Cardiac fibroblast (primary cell): ENCODE measurements around the gene RNF181.
"Not testable (repeated sequence)": the region's sequence is repeated elsewhere in the genome, so short reads cannot be mapped to it uniquely, and the experiment has no call there.

Source experiments
- DNase-seq, 2 donors: peaks; one replicate each; pipeline versions ENCODE4 v3.0.0 to v3.0.0-alpha.2; 2010; ENCODE audit warnings: low read depth in 2 of 2
- H3K4me3 ChIP-seq, 2 donors: replicated peaks in 1 of 2; 1 replicate in 1 of 2; 2 replicates in 1 of 2; pipeline ENCODE4 v1.5.1; 2011; ENCODE audit warnings: low read depth in 2 of 2, low read length in 2 of 2, mild to moderate bottlenecking in 2 of 2, moderate library complexity in 1 of 2
- TF ChIP-seq, protein P1 (sequence below): IDR thresholded peaks from one replicate; pipeline ENCODE4 v1.5.1; 2011; ENCODE audit warnings: low read depth, mild to moderate bottlenecking, low read length, inconsistent platforms

The RNF181 gene

DNA sequence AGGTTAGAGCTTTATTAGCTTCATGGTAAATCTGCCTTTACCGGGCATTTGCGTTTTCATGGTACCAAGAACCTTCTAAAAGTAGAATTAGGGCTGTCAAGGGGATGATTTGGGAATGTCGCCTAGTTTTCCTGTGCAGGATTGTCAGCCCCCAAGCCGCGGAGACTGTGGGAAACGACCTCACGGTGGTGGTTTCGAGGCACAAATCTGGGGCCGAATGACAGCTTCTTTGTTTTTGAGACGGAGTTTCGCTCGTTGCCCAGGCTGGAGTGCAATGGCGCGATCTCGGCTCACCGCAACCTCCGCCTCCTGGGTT is 19.8 kb downstream of the RNF181 start:
- DNase-seq = no peak
- TF ChIP-seq, protein P1, sequence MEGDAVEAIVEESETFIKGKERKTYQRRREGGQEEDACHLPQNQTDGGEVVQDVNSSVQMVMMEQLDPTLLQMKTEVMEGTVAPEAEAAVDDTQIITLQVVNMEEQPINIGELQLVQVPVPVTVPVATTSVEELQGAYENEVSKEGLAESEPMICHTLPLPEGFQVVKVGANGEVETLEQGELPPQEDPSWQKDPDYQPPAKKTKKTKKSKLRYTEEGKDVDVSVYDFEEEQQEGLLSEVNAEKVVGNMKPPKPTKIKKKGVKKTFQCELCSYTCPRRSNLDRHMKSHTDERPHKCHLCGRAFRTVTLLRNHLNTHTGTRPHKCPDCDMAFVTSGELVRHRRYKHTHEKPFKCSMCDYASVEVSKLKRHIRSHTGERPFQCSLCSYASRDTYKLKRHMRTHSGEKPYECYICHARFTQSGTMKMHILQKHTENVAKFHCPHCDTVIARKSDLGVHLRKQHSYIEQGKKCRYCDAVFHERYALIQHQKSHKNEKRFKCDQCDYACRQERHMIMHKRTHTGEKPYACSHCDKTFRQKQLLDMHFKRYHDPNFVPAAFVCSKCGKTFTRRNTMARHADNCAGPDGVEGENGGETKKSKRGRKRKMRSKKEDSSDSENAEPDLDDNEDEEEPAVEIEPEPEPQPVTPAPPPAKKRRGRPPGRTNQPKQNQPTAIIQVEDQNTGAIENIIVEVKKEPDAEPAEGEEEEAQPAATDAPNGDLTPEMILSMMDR = no peak
- no peak overlapping the region for H3K4me3 ChIP-seq

DNA sequence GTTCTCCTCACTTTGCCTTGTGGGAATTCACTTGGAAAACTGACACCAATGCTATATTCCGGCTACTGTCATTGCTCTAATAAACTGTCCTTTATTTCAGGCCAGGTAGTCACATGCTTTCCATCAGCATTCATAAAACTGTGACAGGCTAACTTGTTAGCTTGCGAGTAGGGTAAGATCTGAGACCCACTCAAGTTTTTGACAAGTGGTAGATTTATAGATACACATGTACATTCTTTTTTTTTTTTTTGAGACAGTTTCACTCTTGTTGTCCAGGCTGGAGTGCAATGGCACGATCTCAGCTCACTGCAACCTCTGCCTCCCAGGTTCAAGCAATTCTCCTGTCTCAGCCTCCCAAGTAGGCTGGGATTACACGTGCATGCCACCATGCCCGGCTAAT is 22.2 kb downstream of the RNF181 start:
- not testable (repeated sequence) for H3K4me3 ChIP-seq, DNase-seq

DNA sequence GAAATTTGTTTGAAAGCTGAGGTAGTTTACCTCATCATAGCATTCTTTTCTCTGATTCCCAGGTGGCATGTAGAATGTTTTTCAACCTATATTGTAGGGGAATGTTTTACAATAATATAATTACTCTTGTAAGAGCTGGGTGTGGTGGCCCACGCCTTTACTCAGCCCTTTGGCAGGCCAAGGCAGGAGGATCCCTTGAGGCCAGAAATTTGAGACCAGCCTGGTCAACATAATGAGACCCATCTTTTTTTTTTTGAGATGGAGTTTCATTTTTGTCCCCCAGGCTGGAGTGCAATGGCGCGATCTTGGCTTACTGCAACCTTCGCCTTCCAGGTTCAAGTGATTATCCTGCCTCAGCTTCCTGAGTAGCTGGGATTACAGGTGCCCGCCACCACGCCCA is 24.1 kb downstream of the RNF181 start:
- DNase-seq = no peak
- TF ChIP-seq, protein P1 = no peak
- H3K4me3 ChIP-seq = no peak overlapping the region

DNA sequence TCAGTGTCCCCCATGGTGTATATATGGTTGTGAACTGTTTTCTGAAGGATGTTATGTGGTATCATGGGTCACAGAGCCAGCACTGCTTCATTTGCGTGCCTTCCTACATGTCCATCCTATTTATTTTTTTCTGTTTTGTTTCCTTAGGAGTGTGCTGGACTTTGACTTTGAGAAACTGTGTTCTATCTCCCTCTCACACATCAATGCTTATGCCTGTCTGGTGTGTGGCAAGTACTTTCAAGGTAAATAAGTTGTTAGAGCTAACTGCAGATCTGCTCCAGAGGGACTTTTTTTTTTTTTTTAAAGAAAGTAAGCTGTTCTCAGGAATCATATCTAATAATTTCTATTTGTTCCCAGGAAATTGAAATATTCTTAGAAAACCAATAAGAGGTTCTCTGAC is 25.8 kb downstream of the RNF181 start:
- TF ChIP-seq, protein P1 = no peak

DNA sequence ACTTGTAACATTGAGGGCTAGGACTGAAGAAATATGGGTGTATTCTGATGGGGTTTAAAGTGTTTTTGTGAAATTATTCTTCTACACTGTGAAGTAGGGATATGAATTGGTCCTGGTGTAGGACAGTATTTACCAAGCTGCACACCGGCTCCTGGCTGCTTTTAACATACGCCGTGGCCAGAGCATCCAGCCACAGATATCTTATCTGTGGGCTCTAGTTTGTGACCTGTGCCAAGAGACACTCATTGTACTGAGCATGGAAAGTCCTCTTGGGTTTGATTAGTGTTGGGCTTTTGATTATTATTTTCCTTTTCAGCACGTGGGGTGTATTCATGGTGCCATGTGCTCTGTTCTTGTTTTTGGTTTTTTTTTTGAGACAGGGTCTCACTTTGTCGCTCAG is 28.4 kb downstream of the RNF181 start:
- DNase-seq = no peak
- TF ChIP-seq, protein P1 = no peak
- H3K4me3 ChIP-seq = no peak overlapping the region

More for the DNA sequence above, 25.8 kb downstream of the RNF181 start:
- DNase-seq = no peak
- no peak overlapping the region for H3K4me3 ChIP-seq

DNA sequence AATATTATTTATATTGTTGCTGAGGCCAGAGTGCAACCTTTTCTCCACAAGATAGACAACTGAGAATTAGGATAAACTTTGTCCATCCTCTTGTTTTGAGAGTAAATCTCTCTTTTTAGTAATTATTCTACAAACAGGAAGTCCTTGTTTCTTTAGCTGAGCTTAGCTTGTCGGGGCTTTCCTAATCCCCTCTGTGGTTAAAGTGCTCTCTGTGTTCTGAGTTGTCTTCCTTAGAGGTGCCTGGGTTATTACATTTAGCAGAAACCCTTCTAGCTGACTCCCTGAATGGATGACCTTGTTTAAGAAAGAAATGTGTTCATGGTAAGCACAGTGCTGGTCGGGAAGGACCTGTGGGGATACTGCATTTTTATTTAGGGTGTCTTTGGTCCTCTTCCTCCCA is 33.1 kb downstream of the RNF181 start:
- no peak for DNase-seq
- TF ChIP-seq, protein P1 = no peak
- H3K4me3 ChIP-seq = no peak overlapping the region

DNA sequence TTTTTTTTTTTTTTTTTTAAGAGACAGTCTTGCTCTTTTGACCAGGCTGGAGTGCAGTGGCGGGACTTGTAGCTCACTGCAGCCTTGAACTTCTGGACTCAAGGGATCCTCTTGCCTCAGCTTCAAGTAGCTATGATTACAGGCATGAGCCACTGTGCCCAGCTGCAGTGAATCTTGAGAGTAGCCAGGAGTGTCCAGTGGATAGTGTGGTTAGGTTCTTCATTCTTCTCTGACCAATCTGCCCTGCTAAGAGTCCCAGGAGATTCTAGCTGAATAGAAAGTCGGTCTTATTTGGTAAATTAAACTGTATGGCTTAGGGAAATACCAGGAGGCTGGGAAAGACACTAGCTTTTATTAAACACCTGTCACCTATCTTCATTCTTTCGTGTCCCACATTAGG is 35.8 kb downstream of the RNF181 start:
- H3K4me3 ChIP-seq = no peak overlapping the region
- no peak for DNase-seq
- TF ChIP-seq, protein P1 = no peak
